Measurements from ENCODE around the gene TOPBP1.
"Not testable (repeated sequence)": the region's sequence is repeated elsewhere in the genome, so short reads cannot be mapped to it uniquely, and the experiment has no call there.

DNA sequence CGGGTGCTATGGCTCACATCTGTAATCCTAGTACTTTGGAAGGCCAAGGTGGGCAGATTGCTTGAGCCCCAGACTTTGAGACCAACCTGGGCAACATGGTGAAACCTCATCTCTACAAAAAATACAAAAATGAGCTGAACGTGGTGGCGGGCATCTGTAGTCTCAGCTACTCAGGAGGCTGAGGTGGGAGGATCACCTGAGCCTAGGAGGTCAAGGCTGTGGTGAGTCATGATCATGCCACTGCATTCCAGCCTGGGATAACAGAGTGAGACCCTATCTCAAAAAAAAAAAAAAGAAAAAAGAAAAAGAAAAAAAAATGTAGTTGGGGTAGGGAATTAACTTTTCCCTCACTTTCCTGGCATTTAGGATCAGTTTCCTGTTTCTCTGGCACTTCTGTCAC lies 3.4 kb upstream of the TOPBP1 start:
- TF ChIP-seq, protein P1, sequence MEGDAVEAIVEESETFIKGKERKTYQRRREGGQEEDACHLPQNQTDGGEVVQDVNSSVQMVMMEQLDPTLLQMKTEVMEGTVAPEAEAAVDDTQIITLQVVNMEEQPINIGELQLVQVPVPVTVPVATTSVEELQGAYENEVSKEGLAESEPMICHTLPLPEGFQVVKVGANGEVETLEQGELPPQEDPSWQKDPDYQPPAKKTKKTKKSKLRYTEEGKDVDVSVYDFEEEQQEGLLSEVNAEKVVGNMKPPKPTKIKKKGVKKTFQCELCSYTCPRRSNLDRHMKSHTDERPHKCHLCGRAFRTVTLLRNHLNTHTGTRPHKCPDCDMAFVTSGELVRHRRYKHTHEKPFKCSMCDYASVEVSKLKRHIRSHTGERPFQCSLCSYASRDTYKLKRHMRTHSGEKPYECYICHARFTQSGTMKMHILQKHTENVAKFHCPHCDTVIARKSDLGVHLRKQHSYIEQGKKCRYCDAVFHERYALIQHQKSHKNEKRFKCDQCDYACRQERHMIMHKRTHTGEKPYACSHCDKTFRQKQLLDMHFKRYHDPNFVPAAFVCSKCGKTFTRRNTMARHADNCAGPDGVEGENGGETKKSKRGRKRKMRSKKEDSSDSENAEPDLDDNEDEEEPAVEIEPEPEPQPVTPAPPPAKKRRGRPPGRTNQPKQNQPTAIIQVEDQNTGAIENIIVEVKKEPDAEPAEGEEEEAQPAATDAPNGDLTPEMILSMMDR (IDR thresholded peaks at IDR 0.05; ENCODE audit: poor library complexity), result not testable (repeated sequence)
- TF ChIP-seq EZH2phosphoT487 (IDR thresholded peaks at IDR 0.05; ENCODE audit: low read depth, severe bottlenecking, unreplicated experiment), result not testable (repeated sequence)
